Tongue (tissue), 2 donors: ENCODE measurements around the gene CHMP1A. TPM values are rescaled to one million over a fixed set of nuclear protein-coding genes. Genes with fewer than 3 reads are reported as not detected.
"Not testable (repeated sequence)": the region's sequence is repeated elsewhere in the genome, so short reads cannot be mapped to it uniquely, and the experiment has no call there.

Experiments
- DNase-seq: peaks from one replicate; pipeline ENCODE4 v3.0.0-alpha.2; 2015
- total RNA-seq: library from RNA; depleted of rRNA; stranded (reverse); fragments of >200 nt; gene quantifications from one replicate; pipeline ENCODE4 v1.2.3, GENCODE V29; 2014

Gene CHMP1A
- 74.9 TPM for total RNA-seq

GRCh38 chr16:89657442-89658220 is at the start of gene CHMP1A, which contains the start of gene SPATA33:
Gene CHMP1A, minus strand, starts transcription at chr16:89657708. Its CDS starts 120 bp downstream, at chr16:89657588.
Gene SPATA33, plus strand, starts transcription at chr16:89657836. Its CDS starts 76 bp downstream, at chr16:89657912.
- peak; percentile 93 for DNase-seq

- DNase-seq, result no peak
Observed at GRCh38 chr16:89706518-89707260, 49.2 kb upstream of the CHMP1A start.

DNA sequence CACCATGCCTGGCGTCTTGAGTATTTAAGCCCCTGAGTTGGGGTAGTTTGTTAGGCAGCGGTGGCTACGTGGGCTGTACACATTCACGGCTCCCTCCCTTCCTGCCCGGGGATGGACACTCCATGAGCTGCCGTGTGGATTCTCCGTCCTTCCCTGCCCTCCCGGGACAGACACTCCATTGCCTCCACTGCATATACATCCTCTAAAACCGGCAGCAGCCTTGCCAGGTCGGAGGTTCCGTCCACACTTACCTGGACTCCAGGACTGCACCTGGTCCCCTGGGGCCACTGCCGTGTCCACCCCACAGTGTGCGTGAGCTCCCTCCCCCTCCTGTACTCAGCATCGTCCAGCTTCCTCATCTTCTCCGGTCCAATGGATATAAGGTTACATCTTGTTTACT is 47.5 kb upstream of the CHMP1A start:
- no peak for DNase-seq

GRCh38 chr16:89704281-89704680 is 46.8 kb upstream of the CHMP1A start:
- DNase-seq, result no peak

- DNase-seq, result peak; percentile 89
Observed at GRCh38 chr16:89701425-89702406, 44.2 kb upstream of the CHMP1A start, which contains the start of gene SPATA2L. Gene SPATA2L, minus strand, starts transcription at chr16:89701705. Its CDS starts 473 bp downstream, at chr16:89701232.

GRCh38 chr16:89700649-89701424 is 43.3 kb upstream of the CHMP1A start:
- peak; percentile 53 for DNase-seq

GRCh38 chr16:89700100-89700648 is 42.7 kb upstream of the CHMP1A start:
- peak; percentile 97 for DNase-seq

GRCh38 chr16:89699629-89700099 is 42.2 kb upstream of the CHMP1A start:
- not testable (repeated sequence) for DNase-seq

DNA sequence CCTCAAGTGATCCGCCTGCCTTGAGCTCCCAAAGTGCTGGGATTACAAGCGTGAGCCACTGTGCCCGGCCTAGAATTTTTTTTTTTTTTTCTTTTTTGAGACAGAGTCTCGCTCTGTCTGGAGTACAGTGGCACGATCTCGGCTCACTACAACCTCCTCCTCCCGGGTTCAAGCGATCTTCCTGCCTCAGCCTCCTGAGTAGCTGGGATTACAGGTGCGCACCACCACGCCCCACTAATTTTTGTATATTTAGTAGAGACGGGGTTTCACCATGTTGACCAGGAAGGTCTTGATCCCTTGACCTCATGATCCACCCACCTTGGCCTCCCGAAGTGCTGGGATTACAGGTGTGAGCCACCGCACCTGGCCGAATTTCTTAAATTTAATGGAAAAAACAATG is 41.2 kb upstream of the CHMP1A start:
- DNase-seq, result not testable (repeated sequence)

DNA sequence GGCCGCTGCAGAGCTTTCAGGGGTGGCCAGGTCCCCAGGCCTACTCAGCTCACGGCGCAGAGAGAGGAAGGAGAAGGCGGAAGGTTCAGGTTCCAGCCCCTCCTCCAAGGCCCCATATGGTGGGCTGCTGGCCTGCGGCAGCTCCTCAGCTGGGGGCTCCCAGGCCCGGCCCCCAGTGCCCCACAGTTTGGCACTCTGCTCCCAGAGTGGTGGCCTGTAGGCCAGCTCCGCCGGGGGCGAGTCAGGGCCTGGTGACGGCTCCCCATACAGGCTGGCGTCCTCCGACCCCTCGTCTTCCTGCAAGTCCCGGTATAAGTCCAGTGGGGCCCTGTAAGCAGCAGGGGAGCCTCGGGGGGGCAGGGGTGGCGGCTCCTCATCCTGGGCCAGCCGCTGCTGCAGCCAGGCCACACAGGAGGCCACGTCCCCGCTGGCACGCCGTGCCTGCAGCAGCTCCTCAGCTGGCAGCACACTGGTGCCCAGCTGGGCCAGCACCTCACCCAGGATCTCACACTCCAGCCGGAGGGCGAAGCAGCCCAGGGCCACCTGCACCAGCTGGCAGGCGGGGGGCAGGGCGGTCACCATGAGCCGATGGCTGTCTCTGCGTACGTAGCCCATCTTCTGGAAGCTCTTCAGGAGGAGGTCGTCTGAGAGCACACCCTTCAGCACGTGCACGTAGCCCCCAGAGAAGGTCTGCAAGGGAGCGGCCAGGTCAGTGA is 40.3 kb upstream of the CHMP1A start:
- peak; percentile 53 for DNase-seq

DNA sequence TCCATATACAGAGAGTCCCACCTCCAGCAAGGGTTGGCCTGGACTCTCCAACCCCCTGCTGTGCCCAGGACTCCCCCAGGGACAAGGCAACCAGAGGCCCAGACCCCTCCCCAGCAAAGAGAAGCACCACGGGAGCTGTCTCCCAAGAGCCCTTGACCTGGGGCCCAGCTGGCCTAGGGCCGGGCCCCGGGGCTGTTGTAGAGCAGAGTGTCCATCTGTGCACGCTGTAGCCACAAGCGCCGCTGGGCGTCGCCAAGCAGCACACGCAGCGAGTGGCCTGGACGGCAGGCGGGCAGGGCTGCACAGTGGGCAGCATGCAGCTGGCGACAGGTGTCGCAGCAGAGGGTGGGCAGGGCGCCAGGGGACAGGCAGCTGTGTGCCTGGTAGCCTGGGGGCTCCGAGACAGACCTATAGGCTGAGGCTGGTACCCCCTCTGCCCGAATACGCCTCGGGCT is 39.7 kb upstream of the CHMP1A start:
- DNase-seq, result peak; percentile 81

DNA sequence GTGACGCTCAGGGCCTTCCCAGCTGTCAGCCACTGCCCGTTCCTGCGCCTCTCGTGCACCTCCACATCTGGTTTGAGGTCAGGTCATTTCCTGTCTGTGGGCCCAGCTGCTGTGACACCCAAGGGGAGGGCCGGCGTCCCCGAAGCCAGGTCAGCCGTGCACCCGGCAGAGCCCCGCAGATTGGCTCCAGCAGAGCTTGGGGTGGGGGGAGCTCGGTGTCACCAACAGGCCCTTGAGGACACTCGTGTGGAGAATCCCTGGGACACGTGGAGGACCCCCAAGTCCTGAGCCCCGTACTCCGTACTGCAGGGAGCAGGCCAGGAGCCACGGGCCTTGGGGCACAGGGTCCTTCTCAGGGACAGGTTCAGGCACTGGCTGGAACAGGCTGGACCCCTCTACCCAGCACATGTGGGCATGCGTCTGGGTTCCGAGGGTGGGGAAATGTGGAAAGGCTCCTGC is 39.2 kb upstream of the CHMP1A start:
- DNase-seq, result no peak

- DNase-seq, result no peak
Observed at GRCh38 chr16:89695875-89696669, 38.6 kb upstream of the CHMP1A start.

DNA sequence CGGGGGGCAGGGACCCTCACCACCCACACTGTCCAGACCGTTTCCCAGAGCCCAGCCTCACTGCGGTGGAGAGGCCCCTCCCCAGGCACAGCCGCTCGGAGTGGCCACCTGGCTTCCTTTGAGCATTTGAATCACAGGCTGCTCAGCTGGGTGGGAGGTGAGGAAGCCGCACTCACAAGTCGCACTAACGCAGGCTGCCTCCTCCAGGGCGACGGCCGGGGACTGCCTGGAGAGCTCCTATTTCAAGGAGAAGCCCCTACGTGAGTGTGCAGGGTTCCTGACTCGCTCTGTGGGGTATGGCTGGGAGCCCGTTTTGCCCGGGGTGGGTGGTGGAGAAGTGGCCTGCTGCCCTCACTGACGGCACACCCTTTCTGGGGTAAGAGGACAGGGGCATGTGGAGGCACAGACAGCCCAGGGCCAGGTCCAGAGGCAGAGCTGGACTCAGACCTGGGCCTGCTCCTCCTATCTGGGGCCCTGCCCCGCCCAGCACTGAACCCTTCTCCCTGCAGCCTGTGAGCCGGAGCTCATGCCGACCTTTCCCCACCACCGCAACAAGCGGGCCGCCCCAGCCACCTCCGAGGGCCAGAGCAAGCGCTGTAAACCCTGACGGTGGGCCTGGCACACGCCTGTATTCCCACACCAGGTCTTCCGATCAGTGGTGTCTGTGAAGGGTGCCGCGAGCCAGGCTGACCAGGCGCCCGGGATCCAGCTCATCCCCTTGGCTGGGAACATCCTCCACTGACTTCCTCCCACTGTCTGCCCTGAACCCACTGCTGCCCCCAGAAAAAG is 37.8 kb upstream of the CHMP1A start:
- no peak for DNase-seq

DNA sequence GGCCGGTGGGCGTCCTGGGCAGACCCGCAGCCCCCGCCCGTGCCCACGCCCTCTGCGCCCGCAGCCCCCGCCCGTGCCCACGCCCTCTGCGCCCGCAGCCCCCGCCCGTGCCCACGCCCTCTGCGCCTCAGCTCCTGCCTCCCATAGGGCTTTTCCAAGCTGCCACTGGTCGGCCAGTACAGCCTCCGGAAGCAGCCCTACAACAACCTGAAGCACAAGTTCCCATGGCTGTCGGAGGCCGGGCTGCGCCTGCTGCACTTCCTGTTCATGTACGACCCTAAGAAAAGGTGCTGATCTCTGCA is 37.2 kb upstream of the CHMP1A start:
- DNase-seq, result not testable (repeated sequence)

DNA sequence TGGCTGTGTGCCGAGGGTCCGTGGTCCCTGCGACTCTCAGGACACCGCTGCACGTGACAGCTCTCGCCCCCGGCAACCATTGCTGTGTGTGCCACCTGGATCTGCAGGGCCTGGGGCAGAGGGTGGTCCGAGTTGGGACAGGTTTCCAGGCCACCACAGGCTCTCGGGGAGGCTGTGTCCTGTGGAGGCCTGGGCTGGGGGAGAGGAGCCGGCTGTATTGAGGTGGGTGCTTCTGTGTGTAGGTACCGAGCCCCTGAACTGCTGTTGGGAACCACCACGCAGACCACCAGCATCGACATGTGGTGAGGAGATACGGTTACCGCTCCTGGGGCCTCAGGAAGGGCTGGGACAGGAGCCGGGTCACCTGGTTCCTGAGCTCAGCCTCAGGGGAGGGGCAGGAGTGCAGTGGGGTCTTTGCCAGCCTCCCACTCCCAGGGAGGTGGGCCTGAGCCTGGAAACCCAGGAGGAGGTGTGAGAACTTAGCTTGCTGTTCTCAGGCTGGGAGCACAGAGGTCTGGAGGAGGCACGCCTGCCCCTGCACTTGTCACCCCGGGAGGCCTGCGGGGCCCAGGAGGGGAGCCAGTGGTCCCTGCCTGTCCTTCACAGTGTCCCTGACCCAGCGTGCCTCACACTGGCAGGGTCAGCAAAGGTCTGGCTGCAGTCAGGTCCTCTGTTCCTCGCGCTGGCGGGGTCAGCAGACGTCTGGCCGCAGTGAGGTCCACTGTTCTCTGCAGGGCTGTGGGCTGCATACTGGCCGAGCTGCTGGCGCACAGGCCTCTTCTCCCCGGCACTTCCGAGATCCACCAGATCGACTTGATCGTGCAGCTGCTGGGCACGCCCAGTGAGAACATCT is 36.6 kb upstream of the CHMP1A start:
- no peak for DNase-seq

DNA sequence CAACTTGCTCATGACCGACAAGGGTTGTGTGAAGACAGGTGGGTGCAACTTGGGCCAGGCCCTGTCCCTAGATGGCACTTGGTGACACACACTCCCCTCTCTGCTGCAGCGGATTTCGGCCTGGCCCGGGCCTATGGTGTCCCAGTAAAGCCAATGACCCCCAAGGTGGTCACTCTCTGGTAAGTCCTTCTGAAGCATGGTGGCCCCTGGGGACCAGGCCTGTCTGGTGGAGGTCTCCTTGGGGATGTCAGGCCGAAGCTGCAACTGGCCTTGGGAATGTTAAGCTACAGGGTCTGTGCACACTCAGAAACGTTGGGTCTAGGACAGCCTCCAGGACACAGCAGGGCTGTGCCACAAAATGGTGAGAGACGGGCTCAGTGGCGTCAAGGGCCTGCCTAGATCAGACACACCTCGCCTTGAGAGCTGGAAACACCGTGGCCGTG is 35.8 kb upstream of the CHMP1A start:
- DNase-seq, result no peak
